Activated B cell treated with CpG ODN at 0.5 μM for 24 hours (primary cell): ENCODE results near the gene GPR146. TPM values are rescaled to one million over a fixed set of nuclear protein-coding genes. Genes with fewer than 3 reads are reported as not detected.

ENCODE experiments used
- ATAC-seq: fragments of 200-7000 bp; cut with Tn5 transposase; one replicate; pipeline ENCODE4 v1.10.0; 2021; ENCODE audit warnings: low read depth, mild to moderate bottlenecking, moderate library complexity
- CTCF ChIA-PET: fragments of 350-600 bp; sonication (Branson Sonifier 250); formaldehyde crosslinking; loops from one replicate; lab custom pipeline; 2021; ENCODE audit warnings: antibody characterized with exemption; lab: Charles Lee
- POLR2A ChIA-PET: fragments of 350-600 bp; sonication (Branson Sonifier 250); formaldehyde crosslinking; loops from one replicate; lab custom pipeline; 2021; ENCODE audit warnings: antibody characterized with exemption; lab: Charles Lee
- DNase-seq: peaks from one replicate; pipeline ENCODE4 v3.0.0; 2022
- H3K27ac Mint-ChIP-seq: one replicate; pipeline ENCODE4 v1.8.0; 2020; ENCODE audit warnings: mixed read lengths
- H3K27me3 Mint-ChIP-seq: one replicate; pipeline ENCODE4 v1.8.0; 2021; ENCODE audit warnings: mixed read lengths
- H3K36me3 Mint-ChIP-seq: one replicate; pipeline ENCODE4 v1.8.0; 2021; ENCODE audit warnings: low read depth, mixed read lengths
- H3K4me1 Mint-ChIP-seq: one replicate; pipeline ENCODE4 v1.8.0; 2021; ENCODE audit warnings: mixed read lengths
- H3K4me3 Mint-ChIP-seq: one replicate; pipeline ENCODE4 v1.8.0; 2020; ENCODE audit warnings: mild to moderate bottlenecking, mixed read lengths
- H3K9me3 Mint-ChIP-seq: one replicate; pipeline ENCODE4 v1.8.0; 2020; ENCODE audit warnings: mixed read lengths
- CTCF ChIP-seq: fragments of 200-600 bp; IDR thresholded peaks from one replicate; pipeline ENCODE4 v1.8.0; 2022; ENCODE audit warnings: antibody characterized with exemption, mild to moderate bottlenecking
- intact Hi-C: fragments of 100-400 bp; cut with micrococcal nuclease; formaldehyde crosslinking; loops from one replicate; pipeline ENCODE4 v1.15.1; 2024
- total RNA-seq: library from RNA; stranded (reverse); gene quantifications from 2 replicates; pipeline ENCODE4 v1.2.3, GENCODE V29; 2022

The GPR146 gene
- total RNA-seq, 1 donor from 2014 or later, result 6.9 TPM

GRCh38 chr7:1054861-1055450 is 10.6 kb downstream of the GPR146 start:
- H3K27ac Mint-ChIP-seq, result no peak overlapping the region
- peak overlapping the region; percentile 69 for H3K4me3 Mint-ChIP-seq
- ChIA-PET POLR2A (interaction anchor here (1.2 to 1.3 kb wide), 2 partner anchors 30 to 32 kb away, joined by 4 read pairs; no protein-coding TSS in a partner anchor), CTCF (interaction anchor here (2.3 kb wide), 1 partner anchor 62 kb away, joined by 12 read pairs; no protein-coding TSS in a partner anchor)
- TF ChIP-seq CTCF, result no peak
- intact Hi-C loops, result loop anchor here (1.0 kb wide), 1 partner anchor 10 kb away; no protein-coding TSS in a partner anchor
- no peak for DNase-seq
- H3K9me3 Mint-ChIP-seq, result no peaks in the 10 kb centered on the region
- H3K36me3 Mint-ChIP-seq, result peaks cover 3% of the 10 kb centered on the region
- peaks cover 29% of the 10 kb centered on the region for H3K4me1 Mint-ChIP-seq
- peak; percentile 43 for ATAC-seq
- H3K27me3 Mint-ChIP-seq, result peaks cover 9% of the 10 kb centered on the region

GRCh38 chr7:1055491-1055955 is 11.2 kb downstream of the GPR146 start:
- ATAC-seq, result no peak
- POLR2A ChIA-PET, result interaction anchor here (0.9 to 1.3 kb wide), 5 partner anchors 10 to 61 kb away, joined by 3 to 4 read pairs (median 4); partner anchors contain the start of gene GPR146
- H3K4me3 Mint-ChIP-seq, result peak overlapping the region; percentile 69

GRCh38 chr7:1055956-1056784 is 11.8 kb downstream of the GPR146 start:
- peak overlapping the region; percentile 69 for H3K4me3 Mint-ChIP-seq
- no peaks in the 10 kb centered on the region for H3K9me3 Mint-ChIP-seq
- peaks cover 3% of the 10 kb centered on the region for H3K36me3 Mint-ChIP-seq
- no peak for DNase-seq
- intact Hi-C loops, result loop anchor here (1.0 kb wide), 1 partner anchor 11 kb away; no protein-coding TSS in a partner anchor
- no peak for TF ChIP-seq CTCF
- H3K4me1 Mint-ChIP-seq, result peaks cover 41% of the 10 kb centered on the region
- POLR2A ChIA-PET, result interaction anchor here (0.9 to 1.2 kb wide), 4 partner anchors 11 to 62 kb away, joined by 3 to 4 read pairs (median 4); partner anchors contain the start of gene GPR146
- CTCF ChIA-PET, result interaction anchor here (0.6 kb wide), 1 partner anchor 9 kb away, joined by 3 read pairs; no protein-coding TSS in a partner anchor
- no peak overlapping the region for H3K27ac Mint-ChIP-seq
- no peak for ATAC-seq
- H3K27me3 Mint-ChIP-seq, result peaks cover 9% of the 10 kb centered on the region

More at GRCh38 chr7:1055491-1055955, 11.2 kb downstream of the GPR146 start:
- intact Hi-C loops, result loop anchor here (1.0 kb wide), 1 partner anchor 10 kb away; no protein-coding TSS in a partner anchor
- no peak for DNase-seq
- CTCF ChIA-PET, result interaction anchor here (2.3 kb wide), 1 partner anchor 62 kb away, joined by 12 read pairs; no protein-coding TSS in a partner anchor
- peaks cover 9% of the 10 kb centered on the region for H3K27me3 Mint-ChIP-seq
- peaks cover 3% of the 10 kb centered on the region for H3K36me3 Mint-ChIP-seq
- H3K4me1 Mint-ChIP-seq, result peaks cover 34% of the 10 kb centered on the region
- TF ChIP-seq CTCF, result no peak
- no peak overlapping the region for H3K27ac Mint-ChIP-seq
- no peaks in the 10 kb centered on the region for H3K9me3 Mint-ChIP-seq

GRCh38 chr7:1056785-1057410 is 12.6 kb downstream of the GPR146 start:
- intact Hi-C loops, result no loop called here
- ChIA-PET POLR2A (interaction anchor here (0.9 to 1.1 kb wide), 2 partner anchors 33 to 64 kb away, joined by 3 read pairs; no protein-coding TSS in a partner anchor), CTCF (interaction anchor here (2.5 kb wide), 1 partner anchor 63 kb away, joined by 16 read pairs; no protein-coding TSS in a partner anchor)
- peaks cover 8% of the 10 kb centered on the region for H3K27me3 Mint-ChIP-seq
- H3K4me3 Mint-ChIP-seq, result no peak overlapping the region
- no peak for TF ChIP-seq CTCF
- DNase-seq (no peak), ATAC-seq (no peak)
- peaks cover 3% of the 10 kb centered on the region for H3K36me3 Mint-ChIP-seq
- H3K27ac Mint-ChIP-seq, result no peak overlapping the region
- H3K9me3 Mint-ChIP-seq, result no peaks in the 10 kb centered on the region
- peaks cover 48% of the 10 kb centered on the region for H3K4me1 Mint-ChIP-seq
